GM21528 (cell line): ENCODE measurements around the gene ADI1.

Experiments used
- ATAC-seq: cut with Tn5 transposase; IDR thresholded peaks from one replicate; pipeline ENCODE4 v1.9.1; 2021; ENCODE audit warnings: mild to moderate bottlenecking, moderate library complexity; ENCODE audit not compliant: unreplicated experiment, low FRiP score

Gene ADI1

DNA sequence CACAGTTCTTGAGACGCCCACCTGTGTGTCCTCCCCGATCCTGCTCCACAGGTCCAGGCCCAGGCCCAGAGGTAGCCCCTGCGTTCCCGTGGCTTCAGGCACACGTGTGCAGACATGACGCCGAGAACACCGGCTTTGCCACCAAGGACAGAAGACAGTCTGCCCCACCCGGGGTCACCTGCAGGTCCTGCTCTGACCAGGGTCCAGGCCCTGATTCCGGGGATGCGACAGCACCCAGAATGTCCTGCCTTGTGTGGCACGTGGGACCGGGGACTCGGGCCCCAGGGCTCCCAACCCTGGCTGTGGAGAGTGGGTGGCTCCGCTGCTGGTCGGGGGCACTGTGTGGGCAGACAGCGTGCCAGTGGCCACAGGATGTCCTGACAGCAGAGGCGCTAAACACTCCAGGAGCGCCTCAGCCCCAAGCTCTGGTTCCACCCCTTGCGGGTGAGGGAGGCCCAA, 36.9 kb downstream of the ADI1 start:
- ATAC-seq = no peak

- no peak for ATAC-seq
These were observed 37.5 kb downstream of the ADI1 start for GRCh38 chr2:3481736-3482362.

GRCh38 chr2:3481011-3481400, 38.3 kb downstream of the ADI1 start:
- ATAC-seq = no peak

GRCh38 chr2:3480352-3481010, 38.9 kb downstream of the ADI1 start:
- ATAC-seq = no peak

GRCh38 chr2:3479430-3480320, 39.7 kb downstream of the ADI1 start:
- ATAC-seq = no peak

DNA sequence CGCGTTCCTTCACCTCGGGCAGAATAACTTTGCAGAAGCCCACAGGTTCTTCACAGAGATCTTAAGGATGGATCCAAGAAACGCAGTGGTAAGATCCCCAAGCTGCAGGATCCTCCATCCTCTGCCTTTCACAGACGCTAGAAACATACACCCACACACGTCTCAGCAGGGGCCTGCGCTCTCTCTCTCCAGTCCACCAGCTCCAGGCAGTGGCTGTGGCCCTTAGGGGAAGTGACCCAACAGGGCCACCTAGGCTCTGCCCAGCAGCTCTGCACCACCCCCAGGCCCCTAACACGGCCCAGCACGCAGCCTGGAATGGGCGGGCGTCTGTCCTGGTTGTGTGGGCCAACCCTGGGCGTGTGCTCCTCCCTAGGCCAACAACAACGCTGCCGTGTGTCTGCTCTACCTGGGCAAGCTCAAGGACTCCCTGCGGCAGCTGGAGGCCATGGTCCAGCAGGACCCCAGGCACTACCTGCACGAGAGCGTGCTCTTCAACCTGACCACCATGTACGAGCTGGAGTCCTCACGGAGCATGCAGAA, 40.4 kb downstream of the ADI1 start:
- no peak for ATAC-seq

DNA sequence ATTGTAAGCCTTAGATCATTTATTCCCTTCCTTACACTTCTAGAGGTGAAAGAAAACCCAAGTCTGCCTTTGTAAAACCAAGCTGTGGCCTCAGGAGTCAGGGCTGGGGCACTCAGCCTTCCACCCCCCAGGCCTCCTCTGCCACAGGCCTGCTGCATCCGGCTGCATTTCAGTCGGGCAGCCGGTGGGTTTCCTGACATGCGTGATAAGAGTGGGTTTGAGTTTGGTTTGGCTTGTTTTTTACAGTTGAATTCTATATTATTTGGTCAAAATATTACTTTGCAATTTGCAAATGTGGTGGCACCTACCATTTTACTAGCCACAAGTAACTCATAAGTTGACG, 42.4 kb downstream of the ADI1 start:
- no peak for ATAC-seq

DNA sequence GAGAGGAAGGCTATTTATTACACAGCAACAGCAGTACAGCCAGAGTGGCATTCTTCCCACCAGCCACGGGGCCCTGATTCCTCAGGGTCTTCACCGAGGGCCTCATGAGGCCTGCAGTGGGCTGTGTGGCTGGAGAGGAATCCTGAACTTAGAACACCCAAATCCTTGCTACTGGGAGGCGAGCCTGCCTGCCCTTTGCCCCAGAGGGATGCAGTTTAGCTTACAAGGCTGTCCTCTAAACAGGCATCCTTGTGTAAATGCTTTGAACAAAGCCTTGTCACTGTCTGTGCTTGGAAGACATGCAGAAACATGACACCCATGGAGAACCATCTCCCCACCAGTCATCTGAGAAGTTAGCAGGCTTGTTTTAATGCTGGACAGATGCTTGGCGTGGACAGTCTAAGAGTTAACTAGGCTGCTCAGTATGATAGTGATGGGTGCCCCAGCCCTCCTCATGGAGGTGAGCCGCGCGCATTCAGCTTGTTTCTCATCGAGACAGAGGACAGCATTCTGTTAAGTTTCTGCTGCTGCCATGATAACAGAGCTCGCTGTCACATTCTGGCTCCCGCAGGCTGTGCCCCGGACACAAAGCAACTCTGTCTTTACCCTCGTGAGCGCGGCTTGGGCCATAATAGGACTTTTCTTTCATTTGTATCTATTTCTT, 42.9 kb downstream of the ADI1 start:
- no peak for ATAC-seq

DNA sequence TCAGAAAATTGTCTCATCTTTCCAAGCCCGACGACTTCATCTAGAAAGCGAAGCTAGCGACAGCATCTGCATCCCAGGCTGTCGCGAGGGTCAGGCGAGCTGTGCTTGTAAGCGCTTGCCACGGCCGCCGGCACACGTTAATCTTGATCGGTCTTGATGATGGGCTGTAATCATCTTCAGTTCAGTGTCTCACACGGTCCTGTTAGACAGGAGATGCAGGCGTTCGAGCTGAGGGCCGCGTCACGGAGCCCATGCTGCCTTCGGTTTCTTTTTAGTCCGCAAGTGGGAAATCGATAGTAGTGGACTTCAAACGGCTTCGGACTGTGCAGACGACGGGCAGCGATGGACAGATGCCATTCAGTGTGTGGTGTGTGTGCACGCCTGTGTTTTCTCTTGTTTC, 43.6 kb downstream of the ADI1 start:
- no peak for ATAC-seq

DNA sequence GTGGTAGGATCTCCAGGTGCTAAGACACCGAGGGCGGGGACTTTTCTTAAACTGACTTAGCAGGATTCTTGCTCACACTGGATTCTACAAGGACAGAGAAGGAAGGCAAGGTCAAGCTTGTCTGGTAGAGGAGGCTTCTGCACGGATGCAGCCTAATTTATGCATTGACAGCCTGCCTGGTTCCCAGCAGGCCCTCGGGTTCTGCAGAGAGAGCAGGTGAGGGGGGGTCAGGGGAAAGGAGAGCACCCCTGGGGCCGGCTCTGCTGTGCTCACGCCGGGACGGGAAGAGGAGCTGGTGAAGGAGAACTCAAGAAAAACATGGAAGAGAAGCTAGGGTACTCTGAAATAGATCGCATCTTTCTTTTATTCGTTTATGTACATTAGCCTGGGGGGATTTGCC, 46.4 kb downstream of the ADI1 start:
- no peak for ATAC-seq

GRCh38 chr2:3472296-3472695, 47.0 kb downstream of the ADI1 start:
- ATAC-seq = no peak

GRCh38 chr2:3470856-3471737, 48.2 kb downstream of the ADI1 start:
- ATAC-seq = no peak

DNA sequence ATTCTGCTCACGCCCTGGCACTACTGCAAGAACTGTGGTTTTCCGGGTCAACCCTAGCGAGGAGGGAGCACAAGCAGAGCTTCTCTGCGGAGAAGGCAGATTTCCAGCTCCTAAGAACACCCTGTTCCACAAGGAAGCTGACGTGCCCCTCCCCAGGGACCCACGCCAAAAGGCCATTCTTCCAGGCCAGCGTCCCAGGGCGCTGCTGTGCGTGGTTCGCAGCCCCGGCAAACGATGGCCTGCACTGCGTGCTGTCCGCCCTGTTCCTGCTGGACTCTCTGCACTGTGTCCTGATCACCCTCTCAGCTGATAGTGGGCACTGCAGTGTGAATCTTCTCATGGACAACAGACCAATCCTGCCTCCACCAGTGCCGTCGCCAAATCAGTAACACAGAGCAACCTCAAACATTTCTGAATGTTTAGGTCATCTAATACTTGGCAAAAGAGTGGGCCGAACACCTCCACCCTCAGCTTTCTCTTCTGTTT, 49.1 kb downstream of the ADI1 start:
- ATAC-seq = no peak

GRCh38 chr2:3469486-3469885, 49.8 kb downstream of the ADI1 start:
- no peak for ATAC-seq

- no peak for ATAC-seq
These were observed 50.9 kb downstream of the ADI1 start for GRCh38 chr2:3468296-3468988.

DNA sequence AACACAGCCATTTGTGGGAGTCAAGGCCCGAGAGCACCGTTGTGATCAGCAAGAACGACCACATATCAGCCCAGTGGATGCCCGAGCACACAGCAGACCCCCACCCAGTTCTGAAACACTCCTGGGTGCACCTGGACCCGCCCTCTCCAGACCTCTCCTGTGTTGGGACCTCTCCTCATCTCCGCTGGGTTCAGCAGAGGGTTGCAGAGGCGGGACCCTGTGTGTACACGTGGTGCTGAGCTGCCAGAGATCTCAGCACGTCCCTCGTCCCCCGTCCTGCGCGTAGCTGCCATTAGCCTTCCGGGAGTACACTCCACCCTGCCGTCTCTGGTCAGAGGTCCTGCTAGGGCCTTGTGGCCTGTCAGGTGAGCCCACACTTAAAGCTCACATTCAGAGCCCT, 51.7 kb downstream of the ADI1 start:
- no peak for ATAC-seq

DNA sequence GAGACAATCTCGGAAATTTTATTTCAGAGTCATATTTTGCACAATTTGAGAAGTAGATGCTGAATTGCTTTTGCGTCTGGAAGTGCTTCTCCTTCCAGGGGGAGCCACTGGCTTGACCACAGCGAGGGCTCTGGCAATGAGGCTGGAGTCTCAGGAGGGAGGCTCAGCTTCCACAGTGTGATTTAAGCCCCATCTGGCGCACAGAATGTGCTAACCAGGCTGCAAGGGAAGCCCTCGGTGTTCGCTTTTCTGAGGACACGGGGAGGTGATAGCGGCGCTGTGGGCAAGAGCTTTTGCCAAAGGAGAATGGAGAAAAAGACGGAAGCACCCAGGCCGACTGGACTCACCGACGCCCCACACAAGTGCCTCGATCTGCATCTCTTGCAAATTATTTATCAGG, 52.4 kb downstream of the ADI1 start:
- ATAC-seq = no peak

GRCh38 chr2:3466482-3466863, 52.9 kb downstream of the ADI1 start:
- no peak for ATAC-seq

- ATAC-seq = no peak
These were observed 53.4 kb downstream of the ADI1 start for GRCh38 chr2:3465844-3466481.
